Astrocyte (in vitro differentiated cells and primary cell): Measurements from ENCODE around the gene SUPT6H. TPM values are rescaled to one million over a fixed set of nuclear protein-coding genes. Genes with fewer than 3 reads are reported as not detected.
A peak's percentile ranks its signal among the peaks of the same experiment; 100 is the strongest.

Source experiments
- DNase-seq: peaks from one replicate; pipeline ENCODE4 v3.0.0-alpha.2; 2010; ENCODE audit warnings: low read depth
- FAIRE-seq: peaks from 2 replicates; lab custom pipeline; 2011; peaks lifted over from hg19 to GRCh38; lab: Jason Lieb, UNC
- H2AFZ ChIP-seq: 2 replicates; pipeline ENCODE4 v1.6.0; 2012; ENCODE audit warnings: low read depth, low read length, inconsistent platforms
- H3K27ac ChIP-seq: 2 replicates; pipeline ENCODE4 v1.5.1; 2011; ENCODE audit warnings: low read depth, low read length, inconsistent platforms
- H3K27me3 ChIP-seq: 2 replicates; pipeline ENCODE4 v1.6.0; 2011; ENCODE audit warnings: low read length, inconsistent platforms; ENCODE audit not compliant: insufficient read depth
- H3K36me3 ChIP-seq: 2 replicates; pipeline ENCODE4 v1.5.1; 2011; ENCODE audit warnings: low read length, inconsistent platforms; ENCODE audit not compliant: insufficient read depth
- H3K4me1 ChIP-seq: 2 replicates; pipeline ENCODE4 v1.5.1; 2011; ENCODE audit warnings: low read length, inconsistent platforms; ENCODE audit not compliant: insufficient read depth
- H3K4me2 ChIP-seq: 2 replicates; pipeline ENCODE4 v1.6.0; 2012; ENCODE audit warnings: low read length, inconsistent platforms
- H3K4me3 ChIP-seq: 2 replicates; pipeline ENCODE4 v1.5.1; 2011; ENCODE audit warnings: low read depth, mild to moderate bottlenecking, low read length, inconsistent platforms; ENCODE audit not compliant: insufficient read depth
- H3K79me2 ChIP-seq: 2 replicates; pipeline ENCODE4 v1.6.0; 2012; ENCODE audit warnings: mild to moderate bottlenecking, low read length, inconsistent platforms; ENCODE audit not compliant: insufficient read depth
- H3K9ac ChIP-seq: 2 replicates; pipeline ENCODE4 v1.6.0; 2012; ENCODE audit warnings: mild to moderate bottlenecking, low read length, inconsistent platforms
- H3K9me3 ChIP-seq: 2 replicates; pipeline ENCODE4 v1.5.1; 2012; ENCODE audit warnings: low read depth, mild to moderate bottlenecking, low read length, inconsistent platforms; ENCODE audit not compliant: insufficient read depth
- H4K20me1 ChIP-seq: 2 replicates; pipeline ENCODE4 v1.6.0; 2012; ENCODE audit warnings: low read length, inconsistent platforms; ENCODE audit not compliant: insufficient read depth
- H3K27ac Mint-ChIP-seq: one replicate; pipeline ENCODE4 v1.8.0; 2021; ENCODE audit warnings: mild to moderate bottlenecking, mixed read lengths; ENCODE audit not compliant: unreplicated experiment
- H3K27me3 Mint-ChIP-seq: one replicate; pipeline ENCODE4 v1.8.0; 2021; ENCODE audit warnings: low read depth, mixed read lengths; ENCODE audit not compliant: unreplicated experiment
- H3K36me3 Mint-ChIP-seq: one replicate; pipeline ENCODE4 v1.8.0; 2021; ENCODE audit warnings: low read depth, mixed read lengths; ENCODE audit not compliant: unreplicated experiment
- H3K4me1 Mint-ChIP-seq: one replicate; pipeline ENCODE4 v1.8.0; 2021; ENCODE audit warnings: low read depth, mixed read lengths; ENCODE audit not compliant: unreplicated experiment
- H3K4me3 Mint-ChIP-seq: one replicate; pipeline ENCODE4 v1.8.0; 2021; ENCODE audit warnings: mild to moderate bottlenecking, moderate library complexity, mixed read lengths; ENCODE audit not compliant: unreplicated experiment
- H3K9me3 Mint-ChIP-seq: one replicate; pipeline ENCODE4 v1.8.0; 2021; ENCODE audit warnings: mild to moderate bottlenecking, mixed read lengths; ENCODE audit not compliant: unreplicated experiment
- EZH2 ChIP-seq: IDR thresholded peaks from 2 replicates; pipeline ENCODE4 v1.6.1; 2012; ENCODE audit warnings: mild to moderate bottlenecking, low read length, inconsistent platforms; ENCODE audit not compliant: insufficient read depth
- total RNA-seq: library from RNA; stranded (reverse); gene quantifications from 2 replicates; pipeline ENCODE4 v1.2.1, GENCODE V29; 2021
- TF ChIP-seq, protein P1 (sequence below): IDR thresholded peaks from 2 replicates; pipeline ENCODE4 v1.5.1; 2011; ENCODE audit warnings: low read depth, mild to moderate bottlenecking, inconsistent platforms, low read length, moderate library complexity; ENCODE audit not compliant: insufficient read depth

The SUPT6H gene
- total RNA-seq, 1 donor from 2014 or later = 95.9 TPM

GRCh38 chr17:28745786-28746411 lies 83.9 kb downstream of the SUPT6H start:
- H2AFZ ChIP-seq = no peak overlapping the region
- Mint-ChIP-seq H3K4me1 (peaks cover 14% of the 10 kb centered on the region), H3K27me3 (no peaks in the 10 kb centered on the region), H3K36me3 (peaks cover 13% of the 10 kb centered on the region), H3K27ac (peak overlapping the region; percentile 92), H3K4me3 (peak overlapping the region; percentile 94), H3K9me3 (no peaks in the 10 kb centered on the region)
- peak overlapping the region; percentile 85 for H3K4me3 ChIP-seq
- H3K36me3 ChIP-seq = peaks cover 14% of the 10 kb centered on the region
- H4K20me1 ChIP-seq = peaks cover 62% of the 10 kb centered on the region
- peaks cover 61% of the 10 kb centered on the region for H3K79me2 ChIP-seq
- peaks cover 35% of the 10 kb centered on the region for H3K4me1 ChIP-seq
- H3K4me2 ChIP-seq = peak overlapping the region; percentile 95
- TF ChIP-seq, protein P1, sequence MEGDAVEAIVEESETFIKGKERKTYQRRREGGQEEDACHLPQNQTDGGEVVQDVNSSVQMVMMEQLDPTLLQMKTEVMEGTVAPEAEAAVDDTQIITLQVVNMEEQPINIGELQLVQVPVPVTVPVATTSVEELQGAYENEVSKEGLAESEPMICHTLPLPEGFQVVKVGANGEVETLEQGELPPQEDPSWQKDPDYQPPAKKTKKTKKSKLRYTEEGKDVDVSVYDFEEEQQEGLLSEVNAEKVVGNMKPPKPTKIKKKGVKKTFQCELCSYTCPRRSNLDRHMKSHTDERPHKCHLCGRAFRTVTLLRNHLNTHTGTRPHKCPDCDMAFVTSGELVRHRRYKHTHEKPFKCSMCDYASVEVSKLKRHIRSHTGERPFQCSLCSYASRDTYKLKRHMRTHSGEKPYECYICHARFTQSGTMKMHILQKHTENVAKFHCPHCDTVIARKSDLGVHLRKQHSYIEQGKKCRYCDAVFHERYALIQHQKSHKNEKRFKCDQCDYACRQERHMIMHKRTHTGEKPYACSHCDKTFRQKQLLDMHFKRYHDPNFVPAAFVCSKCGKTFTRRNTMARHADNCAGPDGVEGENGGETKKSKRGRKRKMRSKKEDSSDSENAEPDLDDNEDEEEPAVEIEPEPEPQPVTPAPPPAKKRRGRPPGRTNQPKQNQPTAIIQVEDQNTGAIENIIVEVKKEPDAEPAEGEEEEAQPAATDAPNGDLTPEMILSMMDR = no peak
- no peak for TF ChIP-seq EZH2
- H3K27me3 ChIP-seq = no peaks in the 10 kb centered on the region
- peak overlapping the region; percentile 92 for H3K9ac ChIP-seq
- no peaks in the 10 kb centered on the region for H3K9me3 ChIP-seq
- no peak for DNase-seq
- no peak for FAIRE-seq
- peak overlapping the region; percentile 7 for H3K27ac ChIP-seq

DNA sequence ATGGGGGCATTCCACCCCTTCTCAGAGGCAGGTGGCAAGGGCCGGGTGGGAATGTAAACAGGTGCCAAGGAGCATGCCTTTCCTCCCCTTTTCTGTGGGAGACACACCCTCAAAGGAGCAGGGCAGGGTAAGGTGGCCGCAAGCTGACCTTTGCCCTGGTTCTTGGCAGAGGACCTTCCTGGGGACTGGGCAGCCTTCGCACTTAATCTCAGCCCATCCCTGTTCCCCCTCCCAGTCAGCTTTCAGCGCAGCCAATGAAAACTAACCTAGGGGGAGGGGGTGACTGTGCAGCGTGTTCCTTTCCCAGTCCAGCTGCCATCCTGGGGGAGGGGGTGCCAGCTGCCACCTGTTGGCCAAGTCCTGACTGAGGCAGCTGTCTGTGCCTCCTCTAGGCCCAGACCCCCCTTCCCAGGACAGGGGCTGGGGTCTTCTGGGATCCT lies 84.6 kb downstream of the SUPT6H start:
- H2AFZ ChIP-seq = no peak overlapping the region
- H3K36me3 Mint-ChIP-seq = peaks cover 7% of the 10 kb centered on the region
- H4K20me1 ChIP-seq = peaks cover 69% of the 10 kb centered on the region
- H3K4me1 ChIP-seq = peaks cover 35% of the 10 kb centered on the region
- H3K9me3 ChIP-seq = no peaks in the 10 kb centered on the region
- peak overlapping the region; percentile 95 for H3K4me2 ChIP-seq
- no peaks in the 10 kb centered on the region for H3K27me3 ChIP-seq
- peaks cover 14% of the 10 kb centered on the region for H3K4me1 Mint-ChIP-seq
- H3K4me3 Mint-ChIP-seq = peak overlapping the region; percentile 94
- no peak for FAIRE-seq
- H3K36me3 ChIP-seq = peaks cover 18% of the 10 kb centered on the region
- no peaks in the 10 kb centered on the region for H3K9me3 Mint-ChIP-seq
- H3K27me3 Mint-ChIP-seq = no peaks in the 10 kb centered on the region
- peak overlapping the region; percentile 92 for H3K9ac ChIP-seq
- TF ChIP-seq, protein P1 = no peak
- TF ChIP-seq EZH2 = no peak
- no peak overlapping the region for H3K27ac ChIP-seq
- peak overlapping the region; percentile 92 for H3K27ac Mint-ChIP-seq
- H3K79me2 ChIP-seq = peaks cover 66% of the 10 kb centered on the region
- DNase-seq = no peak
- H3K4me3 ChIP-seq = peak overlapping the region; percentile 85
